A549 (cell line): ENCODE measurements around the gene SH3PXD2B.

Experiments used
- CTCF ChIP-seq: fragments of >200 bp; sonication (Bioruptor Twin); formaldehyde crosslinking; IDR thresholded peaks from 3 replicates; pipeline ENCODE4 v1.5.1; 2016
- EP300 ChIP-seq, 2 experiments: fragments of >200 bp; sonication (Bioruptor Twin); formaldehyde crosslinking; IDR thresholded peaks; 2 replicates in 1 of 2; 3 replicates in 1 of 2; pipeline ENCODE4 v1.6.1; 2016 to 2017
- ESRRA ChIP-seq: fragments of 150-350 bp; IDR thresholded peaks from 2 replicates; pipeline ENCODE4 v1.6.1; 2014; ENCODE audit warnings: mild to moderate bottlenecking, low read length, borderline replicate concordance
- PHF8 ChIP-seq: fragments of 200-600 bp; sonication (generic); IDR thresholded peaks from 2 replicates; pipeline ENCODE4 v1.6.1; 2016; ENCODE audit warnings: low read depth, mild to moderate bottlenecking, antibody characterized with exemption, moderate library complexity, borderline replicate concordance
- ZC3H11A ChIP-seq: fragments of 450-650 bp; IDR thresholded peaks from 2 replicates; pipeline ENCODE4 v1.6.1; 2014; ENCODE audit warnings: antibody characterized with exemption, mild to moderate bottlenecking

- TF ChIP-seq ZC3H11A (no peak), PHF8 (no peak), EP300 (IDR thresholded peaks at IDR 0.05) (no peak), CTCF (no peak), ESRRA (no peak)
Measured at GRCh38 chr5:172305380-172305779, 148.9 kb downstream of the SH3PXD2B start.
